ENCODE data around the gene GPS1. TPM values are rescaled to one million over a fixed set of nuclear protein-coding genes. Genes with fewer than 3 reads are reported as not detected.

The GPS1 gene
- polyA plus RNA-seq, 1 of the 3 experiments (the other 2 are of a cell fraction) = 264 TPM

DNA sequence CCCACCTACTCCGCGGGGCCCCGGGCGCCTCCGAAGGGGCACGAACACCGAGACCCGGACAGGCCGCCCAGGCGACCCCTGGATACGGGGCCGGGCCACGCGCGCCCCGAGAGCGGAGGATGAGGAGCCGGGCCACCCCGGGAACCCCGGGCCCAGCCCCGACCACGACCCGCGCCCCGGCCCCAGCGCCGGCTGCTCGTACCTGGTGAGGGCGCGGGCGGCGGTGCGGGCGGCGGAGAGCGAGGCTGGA, 46.1 kb downstream of the GPS1 start:
- Histone ChIP-seq H2AFZ (ENCODE audit: low read depth) (no peak overlapping the region), H3K4me2 (peak overlapping the region; percentile 100), H3K79me2 (ENCODE audit: insufficient read depth) (peaks cover 39% of the 10 kb centered on the region)

GRCh38 chr17:82098169-82098938, 46.7 kb downstream of the GPS1 start, which contains the start of gene FASN:
FASN (minus strand) TSS chr17:82098236; CDS start chr17:82096445, 1,791 bp downstream.
- peaks cover 21 to 55% of the 10 kb centered on the region in 2 experiments for H3K4me1 ChIP-seq (ENCODE audit: control insufficient read depth in 1 of 2, insufficient read depth in 2 of 2, low read depth in 1 of 2, low read length in 1 of 2)
- peaks cover 12% of the 10 kb centered on the region for H3F3A ChIP-seq (replicated peaks; ENCODE audit: insufficient read depth)
- H3K79me2 ChIP-seq (ENCODE audit: insufficient read depth) = peaks cover 36% of the 10 kb centered on the region
- WGBS (ENCODE audit: low lambda C conversion rate) = 6% methylated on average over 7 of the region's 124 CpGs
- peak within 1 kb of the TSS; percentile 79 to 99 for H3K27ac ChIP-seq (ENCODE audit: low read depth in 2 of 2, low read length in 1 of 2)
- POLR2A ChIA-PET = interaction anchor here (0.5 to 2.0 kb wide), 20 partner anchors 8 to 229 kb away, joined by 3 to 19 read pairs (median 3); partner anchors contain the start of genes CENPX, DCXR, LRRC45 and RAC3
- H3K4me2 ChIP-seq = peak within 1 kb of the TSS; percentile 100
- peak; percentile 100 for DNase-seq
- H3K36me3 ChIP-seq (replicated peaks in 1 of 2; ENCODE audit: control insufficient read depth in 1 of 2, insufficient read depth in 2 of 2, low read length in 1 of 2) = peaks cover 20 to 26% of the 10 kb centered on the region in 2 experiments
- H3K27me3 ChIP-seq (ENCODE audit: insufficient read depth) = no peaks in the 10 kb centered on the region
- peak within 1 kb of the TSS; percentile 86 to 94 for H3K4me3 ChIP-seq (ENCODE audit: low read depth in 2 of 2, low read length in 1 of 2)
- H2AFZ ChIP-seq (ENCODE audit: low read depth) = peak within 1 kb of the TSS; percentile 49; the same call in 1 of the 2 replicates
- peaks cover 23% of the 10 kb centered on the region for H4K20me1 ChIP-seq (ENCODE audit: insufficient read depth)
- H3K9me2 ChIP-seq = no peaks in the 10 kb centered on the region
- CTCF ChIA-PET = interaction anchor here (0.6 to 2.6 kb wide), 20 partner anchors 8 to 229 kb away, joined by 3 to 14 read pairs (median 4); partner anchors contain the start of genes CENPX, DCXR, GPS1 and LRRC45
- H3K9ac ChIP-seq = peak within 1 kb of the TSS; percentile 88
- H3K9me3 ChIP-seq = no peaks in the 10 kb centered on the region
- TF ChIP-seq RFX5 (IDR thresholded peaks at IDR 0.05; ENCODE audit: low read length) (peak; percentile 94), FOXJ3 (CRISPR knock-in tag; IDR thresholded peaks at IDR 0.05) (no peak), RAD21 (IDR thresholded peaks at IDR 0.05; ENCODE audit: low read length) (peak; percentile 28; the same call in 1 of the 2 replicates), YY1 (IDR thresholded peaks at IDR 0.05; ENCODE audit: low read depth) (peak; percentile 76), EP300 (IDR thresholded peaks at IDR 0.05; ENCODE audit: borderline replicate concordance in 1 of 2, low read depth in 1 of 2, low read length in 1 of 2) (peak in 1 of 2 experiments; percentile 22; a peak in 1 of 4 replicates), CHD2 (IDR thresholded peaks at IDR 0.05; ENCODE audit: low read length, partially characterized antibody) (peak; percentile 71)
- TF ChIP-seq, protein P1, sequence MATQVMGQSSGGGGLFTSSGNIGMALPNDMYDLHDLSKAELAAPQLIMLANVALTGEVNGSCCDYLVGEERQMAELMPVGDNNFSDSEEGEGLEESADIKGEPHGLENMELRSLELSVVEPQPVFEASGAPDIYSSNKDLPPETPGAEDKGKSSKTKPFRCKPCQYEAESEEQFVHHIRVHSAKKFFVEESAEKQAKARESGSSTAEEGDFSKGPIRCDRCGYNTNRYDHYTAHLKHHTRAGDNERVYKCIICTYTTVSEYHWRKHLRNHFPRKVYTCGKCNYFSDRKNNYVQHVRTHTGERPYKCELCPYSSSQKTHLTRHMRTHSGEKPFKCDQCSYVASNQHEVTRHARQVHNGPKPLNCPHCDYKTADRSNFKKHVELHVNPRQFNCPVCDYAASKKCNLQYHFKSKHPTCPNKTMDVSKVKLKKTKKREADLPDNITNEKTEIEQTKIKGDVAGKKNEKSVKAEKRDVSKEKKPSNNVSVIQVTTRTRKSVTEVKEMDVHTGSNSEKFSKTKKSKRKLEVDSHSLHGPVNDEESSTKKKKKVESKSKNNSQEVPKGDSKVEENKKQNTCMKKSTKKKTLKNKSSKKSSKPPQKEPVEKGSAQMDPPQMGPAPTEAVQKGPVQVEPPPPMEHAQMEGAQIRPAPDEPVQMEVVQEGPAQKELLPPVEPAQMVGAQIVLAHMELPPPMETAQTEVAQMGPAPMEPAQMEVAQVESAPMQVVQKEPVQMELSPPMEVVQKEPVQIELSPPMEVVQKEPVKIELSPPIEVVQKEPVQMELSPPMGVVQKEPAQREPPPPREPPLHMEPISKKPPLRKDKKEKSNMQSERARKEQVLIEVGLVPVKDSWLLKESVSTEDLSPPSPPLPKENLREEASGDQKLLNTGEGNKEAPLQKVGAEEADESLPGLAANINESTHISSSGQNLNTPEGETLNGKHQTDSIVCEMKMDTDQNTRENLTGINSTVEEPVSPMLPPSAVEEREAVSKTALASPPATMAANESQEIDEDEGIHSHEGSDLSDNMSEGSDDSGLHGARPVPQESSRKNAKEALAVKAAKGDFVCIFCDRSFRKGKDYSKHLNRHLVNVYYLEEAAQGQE (IDR thresholded peaks at IDR 0.05; ENCODE audit: low read depth, low read length) = peak; percentile 63; the same call in 1 of the 2 replicates

More for the DNA sequence above, 46.1 kb downstream of the GPS1 start:
- H3F3A ChIP-seq (replicated peaks; ENCODE audit: insufficient read depth) = peaks cover 12% of the 10 kb centered on the region
- H3K9ac ChIP-seq = peak overlapping the region; percentile 88
- H3K36me3 ChIP-seq (replicated peaks in 1 of 2; ENCODE audit: control insufficient read depth in 1 of 2, insufficient read depth in 2 of 2, low read length in 1 of 2) = peaks cover 20 to 31% of the 10 kb centered on the region in 2 experiments
- H3K27me3 ChIP-seq (ENCODE audit: insufficient read depth) = no peaks in the 10 kb centered on the region
- no peaks in the 10 kb centered on the region for H3K9me2 ChIP-seq
- H3K27ac ChIP-seq (ENCODE audit: low read depth in 2 of 2, low read length in 1 of 2) = peak overlapping the region; percentile 77 to 94
- peak overlapping the region; percentile 86 to 94 for H3K4me3 ChIP-seq (ENCODE audit: low read depth in 2 of 2, low read length in 1 of 2)
- no CpG with 5 or more reads among the region's 36 CpGs for WGBS (ENCODE audit: low lambda C conversion rate)
- DNase-seq = no peak
- H3K9me3 ChIP-seq = no peaks in the 10 kb centered on the region
- peaks cover 23% of the 10 kb centered on the region for H4K20me1 ChIP-seq (ENCODE audit: insufficient read depth)
- TF ChIP-seq YY1 (IDR thresholded peaks at IDR 0.05; ENCODE audit: low read depth) (no peak), TCF12 (IDR thresholded peaks at IDR 0.05) (no peak), GABPA (IDR thresholded peaks at IDR 0.05; ENCODE audit: low read depth) (no peak), SMC3 (IDR thresholded peaks at IDR 0.05; ENCODE audit: low read depth, low read length) (no peak), EP300 (IDR thresholded peaks at IDR 0.05; ENCODE audit: borderline replicate concordance in 1 of 2, low read depth in 1 of 2, low read length in 1 of 2) (no peak), FOXM1 (IDR thresholded peaks at IDR 0.05; ENCODE audit: low read depth) (no peak), RFX5 (IDR thresholded peaks at IDR 0.05; ENCODE audit: low read length) (no peak), FOXJ3 (CRISPR knock-in tag; IDR thresholded peaks at IDR 0.05) (no peak), MXI1 (IDR thresholded peaks at IDR 0.05; ENCODE audit: low read depth, low read length) (no peak), SIN3A (IDR thresholded peaks at IDR 0.05; ENCODE audit: borderline replicate concordance, low read depth, low read length) (no peak), POLR2AphosphoS5 (IDR thresholded peaks at IDR 0.05; ENCODE audit: low read depth, low read length) (no peak), TEAD4 (IDR thresholded peaks at IDR 0.05; ENCODE audit: borderline replicate concordance, insufficient read depth) (no peak), TAF1 (IDR thresholded peaks at IDR 0.05; ENCODE audit: borderline replicate concordance, low read depth, low read length) (no peak), MEF2A (IDR thresholded peaks at IDR 0.05; ENCODE audit: borderline replicate concordance, low read depth) (no peak), NFIC (IDR thresholded peaks at IDR 0.05; ENCODE audit: borderline replicate concordance) (no peak), JUND (IDR thresholded peaks at IDR 0.05) (no peak)
- TF ChIP-seq, protein P2, sequence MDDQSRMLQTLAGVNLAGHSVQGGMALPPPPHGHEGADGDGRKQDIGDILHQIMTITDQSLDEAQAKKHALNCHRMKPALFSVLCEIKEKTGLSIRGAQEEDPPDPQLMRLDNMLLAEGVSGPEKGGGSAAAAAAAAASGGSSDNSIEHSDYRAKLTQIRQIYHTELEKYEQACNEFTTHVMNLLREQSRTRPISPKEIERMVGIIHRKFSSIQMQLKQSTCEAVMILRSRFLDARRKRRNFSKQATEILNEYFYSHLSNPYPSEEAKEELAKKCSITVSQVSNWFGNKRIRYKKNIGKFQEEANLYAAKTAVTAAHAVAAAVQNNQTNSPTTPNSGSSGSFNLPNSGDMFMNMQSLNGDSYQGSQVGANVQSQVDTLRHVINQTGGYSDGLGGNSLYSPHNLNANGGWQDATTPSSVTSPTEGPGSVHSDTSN (IDR thresholded peaks at IDR 0.05) = no peak
- TF ChIP-seq, protein P3, sequence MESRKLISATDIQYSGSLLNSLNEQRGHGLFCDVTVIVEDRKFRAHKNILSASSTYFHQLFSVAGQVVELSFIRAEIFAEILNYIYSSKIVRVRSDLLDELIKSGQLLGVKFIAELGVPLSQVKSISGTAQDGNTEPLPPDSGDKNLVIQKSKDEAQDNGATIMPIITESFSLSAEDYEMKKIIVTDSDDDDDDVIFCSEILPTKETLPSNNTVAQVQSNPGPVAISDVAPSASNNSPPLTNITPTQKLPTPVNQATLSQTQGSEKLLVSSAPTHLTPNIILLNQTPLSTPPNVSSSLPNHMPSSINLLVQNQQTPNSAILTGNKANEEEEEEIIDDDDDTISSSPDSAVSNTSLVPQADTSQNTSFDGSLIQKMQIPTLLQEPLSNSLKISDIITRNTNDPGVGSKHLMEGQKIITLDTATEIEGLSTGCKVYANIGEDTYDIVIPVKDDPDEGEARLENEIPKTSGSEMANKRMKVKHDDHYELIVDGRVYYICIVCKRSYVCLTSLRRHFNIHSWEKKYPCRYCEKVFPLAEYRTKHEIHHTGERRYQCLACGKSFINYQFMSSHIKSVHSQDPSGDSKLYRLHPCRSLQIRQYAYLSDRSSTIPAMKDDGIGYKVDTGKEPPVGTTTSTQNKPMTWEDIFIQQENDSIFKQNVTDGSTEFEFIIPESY (IDR thresholded peaks at IDR 0.05; ENCODE audit: borderline replicate concordance, low read depth) = no peak
- peaks cover 21 to 49% of the 10 kb centered on the region in 2 experiments for H3K4me1 ChIP-seq (ENCODE audit: control insufficient read depth in 1 of 2, insufficient read depth in 2 of 2, low read depth in 1 of 2, low read length in 1 of 2)
- ChIA-PET POLR2A (interaction anchor here (0.5 to 2.0 kb wide), 12 partner anchors 9 to 185 kb away, joined by 3 to 19 read pairs (median 4); partner anchors contain the start of genes CENPX, DCXR and LRRC45), CTCF (interaction anchor here (1.0 to 2.6 kb wide), 10 partner anchors 8 to 138 kb away, joined by 3 to 14 read pairs (median 5); partner anchors contain the start of genes CENPX and LRRC45)

Data from SK-N-SH (cell line).